RWPE2 (cell line): ENCODE measurements around the gene ALK.
A peak's percentile ranks its signal among the peaks of the same experiment; 100 is the strongest.

Source experiments
- ATAC-seq: fragments of 200-7000 bp; cut with Tn5 transposase; 3 replicates; pipeline ENCODE4 v1.9.1; 2021; ENCODE audit warnings: low read depth
- DNase-seq: peaks from one replicate; pipeline ENCODE4 v3.0.0-alpha.2; 2020; ENCODE audit warnings: low spot score
- H3K27ac ChIP-seq: fragments of 450-650 bp; 2 replicates; pipeline ENCODE4 v1.5.1; 2017; ENCODE audit warnings: mild to moderate bottlenecking; ENCODE audit not compliant: poor library complexity, severe bottlenecking
- H3K27me3 ChIP-seq: fragments of 250-450 bp; sonication (Bioruptor Pico); 2 replicates; pipeline ENCODE4 v1.5.1; 2021; ENCODE audit warnings: mild to moderate bottlenecking, moderate library complexity; ENCODE audit not compliant: insufficient read depth, poor library complexity, severe bottlenecking
- H3K36me3 ChIP-seq: fragments of 250-450 bp; sonication (Bioruptor Pico); 2 replicates; pipeline ENCODE4 v1.5.1; 2020; ENCODE audit warnings: low read depth, mild to moderate bottlenecking, moderate library complexity
- H3K4me1 ChIP-seq: fragments of 250-450 bp; sonication (Bioruptor Pico); 2 replicates; pipeline ENCODE4 v1.5.1; 2021; ENCODE audit warnings: mild to moderate bottlenecking, moderate library complexity; ENCODE audit not compliant: insufficient read depth, poor library complexity, severe bottlenecking
- H3K4me3 ChIP-seq: fragments of 250-450 bp; sonication (Bioruptor Pico); 2 replicates; pipeline ENCODE4 v1.5.1; 2021; ENCODE audit warnings: mild to moderate bottlenecking, moderate library complexity; ENCODE audit not compliant: severe bottlenecking
- H3K9me3 ChIP-seq: fragments of 250-450 bp; sonication (Bioruptor Pico); 2 replicates; pipeline ENCODE4 v1.5.1; 2021; ENCODE audit warnings: mild to moderate bottlenecking, moderate library complexity; ENCODE audit not compliant: severe bottlenecking
- TF ChIP-seq, protein P1 (sequence below): fragments of 450-650 bp; IDR thresholded peaks from one replicate; pipeline ENCODE4 v1.5.1; 2017; ENCODE audit warnings: mild to moderate bottlenecking, moderate library complexity; ENCODE audit not compliant: poor library complexity, severe bottlenecking

The ALK gene

DNA sequence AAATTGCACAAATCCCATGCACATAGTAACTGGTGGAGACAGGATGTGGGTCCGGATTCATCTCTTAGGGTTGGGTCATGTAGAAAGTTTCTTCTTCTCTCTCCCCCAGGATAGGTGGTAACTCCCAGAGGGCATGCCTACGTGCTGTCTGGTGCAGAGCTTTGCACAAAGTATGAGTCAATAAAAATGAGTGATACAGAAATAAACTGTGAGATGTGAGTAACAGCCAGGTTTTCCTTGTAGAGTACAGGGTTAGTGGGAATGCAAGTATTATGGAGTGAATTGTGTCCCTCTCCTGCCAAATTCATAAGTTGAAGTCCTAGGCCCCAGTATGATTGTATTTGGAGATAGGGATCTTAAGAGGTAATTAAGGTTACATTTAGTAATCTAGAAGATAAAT, 289.4 kb downstream of the ALK start:
- Histone ChIP-seq H3K4me1 (peaks cover 33% of the 10 kb centered on the region), H3K4me3 (no peak overlapping the region), H3K27me3 (no peaks in the 10 kb centered on the region), H3K27ac (peak overlapping the region; percentile 44), H3K36me3 (no peaks in the 10 kb centered on the region), H3K9me3 (no peaks in the 10 kb centered on the region)
- peak; percentile 70 for DNase-seq
- TF ChIP-seq, protein P1, sequence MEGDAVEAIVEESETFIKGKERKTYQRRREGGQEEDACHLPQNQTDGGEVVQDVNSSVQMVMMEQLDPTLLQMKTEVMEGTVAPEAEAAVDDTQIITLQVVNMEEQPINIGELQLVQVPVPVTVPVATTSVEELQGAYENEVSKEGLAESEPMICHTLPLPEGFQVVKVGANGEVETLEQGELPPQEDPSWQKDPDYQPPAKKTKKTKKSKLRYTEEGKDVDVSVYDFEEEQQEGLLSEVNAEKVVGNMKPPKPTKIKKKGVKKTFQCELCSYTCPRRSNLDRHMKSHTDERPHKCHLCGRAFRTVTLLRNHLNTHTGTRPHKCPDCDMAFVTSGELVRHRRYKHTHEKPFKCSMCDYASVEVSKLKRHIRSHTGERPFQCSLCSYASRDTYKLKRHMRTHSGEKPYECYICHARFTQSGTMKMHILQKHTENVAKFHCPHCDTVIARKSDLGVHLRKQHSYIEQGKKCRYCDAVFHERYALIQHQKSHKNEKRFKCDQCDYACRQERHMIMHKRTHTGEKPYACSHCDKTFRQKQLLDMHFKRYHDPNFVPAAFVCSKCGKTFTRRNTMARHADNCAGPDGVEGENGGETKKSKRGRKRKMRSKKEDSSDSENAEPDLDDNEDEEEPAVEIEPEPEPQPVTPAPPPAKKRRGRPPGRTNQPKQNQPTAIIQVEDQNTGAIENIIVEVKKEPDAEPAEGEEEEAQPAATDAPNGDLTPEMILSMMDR = no peak
- peak; percentile 92 for ATAC-seq

DNA sequence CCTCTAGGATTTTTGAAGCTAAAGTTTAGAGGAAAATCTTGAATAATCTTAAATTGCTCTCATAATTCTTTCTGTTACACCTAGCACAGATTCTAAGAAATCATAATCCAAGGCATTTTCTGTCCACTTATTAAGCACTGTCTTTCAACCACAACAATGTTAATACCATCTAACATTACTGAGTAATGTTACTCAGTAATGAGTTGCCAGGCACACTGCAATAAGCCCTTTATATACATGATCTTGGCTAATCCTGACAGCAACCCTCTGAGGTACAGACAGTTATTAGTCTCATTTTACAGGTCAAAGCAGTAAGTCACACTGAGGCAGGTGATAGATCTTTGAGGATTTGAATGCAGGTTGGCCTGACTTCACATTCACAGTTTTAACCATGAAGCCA, 291.9 kb downstream of the ALK start:
- Histone ChIP-seq H3K4me3 (no peak overlapping the region), H3K27ac (no peak overlapping the region), H3K9me3 (no peaks in the 10 kb centered on the region), H3K36me3 (no peaks in the 10 kb centered on the region), H3K27me3 (no peaks in the 10 kb centered on the region), H3K4me1 (peaks cover 33% of the 10 kb centered on the region)
- DNase-seq = no peak
- ATAC-seq = no peak
- TF ChIP-seq, protein P1 = no peak

DNA sequence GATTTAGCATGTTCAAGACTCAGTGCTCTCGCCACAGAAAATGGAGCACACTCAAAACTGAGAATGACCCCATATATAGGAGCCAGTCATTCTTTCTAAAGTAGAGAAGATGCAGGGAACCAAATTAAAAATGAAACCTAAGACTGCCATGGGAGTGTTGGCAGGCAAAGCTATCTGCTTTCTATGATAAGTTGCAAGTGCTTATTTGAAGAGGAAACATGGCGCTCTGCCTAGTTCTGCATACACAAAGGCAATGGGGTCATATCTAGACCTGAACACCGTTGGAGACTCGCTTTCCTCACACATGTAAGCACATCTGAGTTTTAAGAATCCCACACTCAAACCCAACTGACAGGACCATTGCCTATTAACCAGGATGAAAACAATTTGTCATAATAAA, 292.5 kb downstream of the ALK start:
- Histone ChIP-seq H3K4me3 (no peak overlapping the region), H3K27ac (peak overlapping the region; percentile 70)
- no peak for DNase-seq

DNA sequence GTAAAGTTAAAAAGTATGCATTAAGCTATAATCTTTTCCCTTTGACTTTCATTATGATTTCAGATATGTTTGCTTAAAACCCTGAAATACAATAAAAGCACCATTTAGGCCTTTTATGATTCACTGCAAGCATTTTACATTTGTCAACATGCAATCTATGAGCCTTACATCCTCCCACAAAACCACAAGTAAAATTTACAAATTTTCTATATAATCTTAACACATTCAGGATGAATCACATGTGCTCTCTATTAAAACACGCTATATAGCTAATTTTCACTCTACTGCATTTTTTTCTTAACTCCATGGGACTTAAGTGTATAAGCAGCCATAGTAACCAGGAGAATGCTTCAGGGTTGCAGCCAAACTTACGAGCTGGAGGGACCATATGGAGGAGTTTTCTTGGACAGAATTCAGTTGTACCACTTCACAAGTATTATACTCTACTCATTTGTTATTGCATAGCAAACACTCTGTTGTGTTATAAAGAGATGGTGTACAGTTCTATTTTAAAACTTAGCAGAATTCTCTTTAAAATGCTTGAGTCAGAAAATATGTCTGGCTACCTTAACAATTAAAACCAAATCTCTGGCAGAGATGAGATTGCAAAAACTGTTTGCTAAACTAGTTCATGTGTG, 293.2 kb downstream of the ALK start:
- H3K27me3 ChIP-seq = no peaks in the 10 kb centered on the region
- H3K4me1 ChIP-seq = peaks cover 33% of the 10 kb centered on the region
- no peak for DNase-seq
- peak overlapping the region; percentile 70 for H3K27ac ChIP-seq
- ATAC-seq = peak; percentile 45
- H3K4me3 ChIP-seq = no peak overlapping the region
- no peaks in the 10 kb centered on the region for H3K9me3 ChIP-seq
- TF ChIP-seq, protein P1 = no peak
- no peaks in the 10 kb centered on the region for H3K36me3 ChIP-seq

More for the DNA sequence above, 292.5 kb downstream of the ALK start:
- Histone ChIP-seq H3K27me3 (no peaks in the 10 kb centered on the region), H3K36me3 (no peaks in the 10 kb centered on the region), H3K9me3 (no peaks in the 10 kb centered on the region), H3K4me1 (peaks cover 33% of the 10 kb centered on the region)
- TF ChIP-seq, protein P1 = no peak
- no peak for ATAC-seq

DNA sequence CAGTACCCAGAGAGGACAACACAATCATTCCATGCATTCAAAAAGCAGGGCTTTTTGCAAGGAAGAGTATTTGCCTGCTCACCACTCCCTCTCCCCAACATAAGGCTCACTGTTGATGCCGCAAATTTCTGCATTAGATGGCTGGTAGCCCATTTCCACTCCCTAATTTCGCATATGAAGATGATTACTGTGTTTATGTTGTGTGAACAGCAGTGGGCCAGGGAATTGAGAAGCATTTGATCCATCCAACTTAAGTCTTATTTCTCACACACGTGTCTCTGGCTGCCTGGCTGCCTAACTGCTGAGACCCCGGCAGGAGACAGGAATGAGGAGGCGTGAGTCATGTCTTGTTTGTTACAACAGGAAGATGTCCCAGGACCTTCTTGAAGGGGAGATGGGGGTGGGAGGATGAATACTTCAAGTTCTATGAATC, 294.1 kb downstream of the ALK start:
- Histone ChIP-seq H3K9me3 (no peaks in the 10 kb centered on the region), H3K27ac (peak overlapping the region; percentile 70), H3K36me3 (no peaks in the 10 kb centered on the region), H3K4me3 (no peak overlapping the region), H3K4me1 (peaks cover 29% of the 10 kb centered on the region), H3K27me3 (no peaks in the 10 kb centered on the region)
- TF ChIP-seq, protein P1 = no peak
- peak; percentile 44; the same call in 2 of the 3 replicates for ATAC-seq
- no peak for DNase-seq
